PC-9 (cell line): Measurements from ENCODE around the gene CTNND2. TPM values are rescaled to one million over a fixed set of nuclear protein-coding genes. Genes with fewer than 3 reads are reported as not detected.

ENCODE experiments used
- BruUV-seq: library from RNA; stranded (reverse); fragments of 400-500 nt; replicated peaks from 2 replicates; lab custom pipeline; 2021; lab: Mats Ljungman, UMichigan
- CTCF ChIA-PET: fragments of 300-600 bp; sonication (Branson Sonifier 250); formaldehyde crosslinking; loops from one replicate; lab custom pipeline; 2022; ENCODE audit warnings: antibody characterized with exemption; lab: Charles Lee
- POLR2A ChIA-PET: fragments of 300-600 bp; sonication (Branson Sonifier 250); formaldehyde crosslinking; loops from one replicate; lab custom pipeline; 2022; ENCODE audit warnings: antibody characterized with exemption; ENCODE audit not compliant: unreplicated experiment; lab: Charles Lee
- DNase-seq, 2 experiments: peaks; one replicate each; pipeline versions ENCODE4 v3.0.0 to v3.0.0-alpha.2; 2015 to 2022; ENCODE audit warnings: mixed read lengths in 1 of 2
- H2AFZ ChIP-seq: fragments of 200-600 bp; sonication (generic); 2 replicates; pipeline ENCODE4 v1.8.1; 2017; ENCODE audit warnings: antibody characterized with exemption
- H3F3A ChIP-seq: fragments of 200-600 bp; sonication (generic); 2 replicates; pipeline ENCODE4 v1.8.1; 2017; ENCODE audit warnings: antibody characterized with exemption, mild to moderate bottlenecking, low read depth; ENCODE audit not compliant: insufficient read depth
- H3K27ac ChIP-seq: fragments of 200-600 bp; sonication (generic); 2 replicates; pipeline ENCODE4 v1.6.1; 2016; ENCODE audit warnings: mixed run types
- H3K27me3 ChIP-seq: fragments of 200-600 bp; sonication (generic); 2 replicates; pipeline ENCODE4 v1.6.1; 2016; ENCODE audit warnings: low read depth, mixed run types; ENCODE audit not compliant: insufficient read depth
- H3K36me3 ChIP-seq: fragments of 200-600 bp; sonication (generic); 2 replicates; pipeline ENCODE4 v1.6.1; 2016; ENCODE audit warnings: low read depth, mixed run types
- H3K4me1 ChIP-seq: fragments of 200-600 bp; sonication (generic); replicated peaks from 2 replicates; pipeline ENCODE4 v1.6.1; 2016; ENCODE audit warnings: mixed run types; ENCODE audit not compliant: insufficient read depth
- H3K4me2 ChIP-seq: fragments of 200-600 bp; sonication (generic); 2 replicates; pipeline ENCODE4 v1.6.1; 2017; ENCODE audit warnings: mixed run types
- H3K4me3 ChIP-seq: fragments of 200-600 bp; sonication (generic); 2 replicates; pipeline ENCODE4 v1.6.1; 2016; ENCODE audit warnings: mixed run types
- H3K79me2 ChIP-seq: fragments of 200-600 bp; sonication (generic); 2 replicates; pipeline ENCODE4 v1.6.1; 2017; ENCODE audit warnings: low read depth, mixed run types
- H3K9me2 ChIP-seq: fragments of 200-600 bp; sonication (generic); 2 replicates; pipeline ENCODE4 v1.8.1; 2017; ENCODE audit warnings: mild to moderate bottlenecking; ENCODE audit not compliant: insufficient read depth
- H3K9me3 ChIP-seq: fragments of 200-600 bp; sonication (generic); 2 replicates; pipeline ENCODE4 v1.8.1; 2016; ENCODE audit warnings: low read depth; ENCODE audit not compliant: insufficient read depth
- H4K20me1 ChIP-seq: fragments of 200-600 bp; sonication (generic); 2 replicates; pipeline ENCODE4 v1.8.1; 2017; ENCODE audit not compliant: insufficient read depth
- CTCF ChIP-seq: fragments of 200-600 bp; sonication (generic); conservative IDR thresholded peaks from 2 replicates; pipeline ENCODE4 v1.6.1; 2017; ENCODE audit warnings: mixed run types, antibody characterized with exemption, mild to moderate bottlenecking, moderate library complexity
- EZH2 ChIP-seq: fragments of 200-600 bp; sonication (generic); IDR thresholded peaks from 2 replicates; pipeline ENCODE4 v1.8.0; 2017; ENCODE audit warnings: antibody characterized with exemption, low read depth
- intact Hi-C: fragments of 100-400 bp; cut with micrococcal nuclease; formaldehyde crosslinking; loops from one replicate; pipeline ENCODE4 v1.10.0; 2022; ENCODE audit not compliant: unreplicated experiment
- total RNA-seq: library from RNA; stranded (reverse); gene quantifications from 2 replicates; pipeline ENCODE4 v1.2.3, GENCODE V29; 2021

The CTNND2 gene
- total RNA-seq, 1 experiment from 2014 or later: not detected

GRCh38 chr5:11364531-11364930, 539.7 kb downstream of the CTNND2 start:
- intact Hi-C loops: no loop called here
- POLR2A ChIA-PET: no interaction called here
- BruUV-seq: no TSS peak

GRCh38 chr5:11363631-11364178, 540.5 kb downstream of the CTNND2 start:
- no TSS peak for BruUV-seq

More at GRCh38 chr5:11364531-11364930, 539.7 kb downstream of the CTNND2 start:
- Histone ChIP-seq H3K79me2 (no peaks in the 10 kb centered on the region), H3K4me2 (no peak overlapping the region), H3K27ac (no peak overlapping the region), H3K36me3 (no peaks in the 10 kb centered on the region), H3K9me2 (0 out of 2 replicates have a peak, but pooled peaks cover 4% of the 10 kb centered on the region), H3K4me3 (no peak overlapping the region), H3K9me3 (no peaks in the 10 kb centered on the region), H3K27me3 (peaks cover 34% of the 10 kb centered on the region), H2AFZ (no peak overlapping the region), H3K4me1 (no peaks in the 10 kb centered on the region), H4K20me1 (no peaks in the 10 kb centered on the region), H3F3A (no peaks in the 10 kb centered on the region)
- CTCF ChIA-PET: no interaction called here
- no peak for DNase-seq
- TF ChIP-seq CTCF: no peak
- TF ChIP-seq EZH2: no peak

GRCh38 chr5:11361768-11362167, 542.5 kb downstream of the CTNND2 start:
- Histone ChIP-seq H3K4me2 (no peak overlapping the region), H3K36me3 (no peaks in the 10 kb centered on the region), H3F3A (no peaks in the 10 kb centered on the region), H3K27ac (no peak overlapping the region), H2AFZ (no peak overlapping the region), H3K9me3 (no peaks in the 10 kb centered on the region), H4K20me1 (no peaks in the 10 kb centered on the region), H3K4me1 (no peaks in the 10 kb centered on the region), H3K9me2 (0 out of 2 replicates have a peak, but pooled peaks cover 4% of the 10 kb centered on the region), H3K27me3 (peaks cover 28% of the 10 kb centered on the region), H3K79me2 (no peaks in the 10 kb centered on the region), H3K4me3 (no peak overlapping the region)
- intact Hi-C loops: no loop called here
- no TSS peak for BruUV-seq
- CTCF ChIA-PET: no interaction called here
- POLR2A ChIA-PET: no interaction called here
- no peak for DNase-seq
- TF ChIP-seq CTCF: no peak
- no peak for TF ChIP-seq EZH2

More at GRCh38 chr5:11363631-11364178, 540.5 kb downstream of the CTNND2 start:
- Histone ChIP-seq H4K20me1 (no peaks in the 10 kb centered on the region), H3K36me3 (no peaks in the 10 kb centered on the region), H3K27ac (no peak overlapping the region), H3F3A (no peaks in the 10 kb centered on the region), H3K9me3 (no peaks in the 10 kb centered on the region), H3K79me2 (no peaks in the 10 kb centered on the region), H3K4me1 (no peaks in the 10 kb centered on the region), H2AFZ (no peak overlapping the region), H3K4me2 (no peak overlapping the region), H3K4me3 (no peak overlapping the region), H3K9me2 (0 out of 2 replicates have a peak, but pooled peaks cover 4% of the 10 kb centered on the region), H3K27me3 (peaks cover 28% of the 10 kb centered on the region)
- CTCF ChIA-PET: no interaction called here
- POLR2A ChIA-PET: interaction anchor here (0.7 kb wide), 1 partner anchor 497 kb away, joined by 3 read pairs; no protein-coding TSS in a partner anchor
- no peak for DNase-seq
- intact Hi-C loops: no loop called here
- TF ChIP-seq CTCF: no peak
